Measurements from ENCODE around the gene XRCC5.

Gene XRCC5

GRCh38 chr2:216160786-216161185, 51.6 kb downstream of the XRCC5 start:
- no peak for DNase-seq

- DNase-seq, result no peak
Observed at GRCh38 chr2:216161967-216162366, 52.8 kb downstream of the XRCC5 start.

GRCh38 chr2:216163518-216163917, 54.4 kb downstream of the XRCC5 start:
- DNase-seq, result no peak

GRCh38 chr2:216164087-216164486, 54.9 kb downstream of the XRCC5 start:
- DNase-seq, result no peak

GRCh38 chr2:216164576-216164975, 55.4 kb downstream of the XRCC5 start:
- DNase-seq, result no peak

GRCh38 chr2:216165711-216166110, 56.6 kb downstream of the XRCC5 start:
- no peak for DNase-seq

- no peak for DNase-seq
Observed at GRCh38 chr2:216169087-216169486, 59.9 kb downstream of the XRCC5 start.

GRCh38 chr2:216170076-216170763, 61.1 kb downstream of the XRCC5 start:
- no peak for DNase-seq

GRCh38 chr2:216171011-216171410, 61.9 kb downstream of the XRCC5 start:
- DNase-seq, result no peak

- no peak for DNase-seq
Observed at GRCh38 chr2:216172493-216172892, 63.3 kb downstream of the XRCC5 start.

GRCh38 chr2:216179015-216179414, 69.9 kb downstream of the XRCC5 start:
- DNase-seq, result no peak

GRCh38 chr2:216181351-216181750, 72.2 kb downstream of the XRCC5 start:
- DNase-seq, result no peak

GRCh38 chr2:216181953-216182461, 72.9 kb downstream of the XRCC5 start:
- DNase-seq, result no peak

- DNase-seq, result no peak
Observed at GRCh38 chr2:216183462-216183861, 74.3 kb downstream of the XRCC5 start.

GRCh38 chr2:216188559-216188850, 79.4 kb downstream of the XRCC5 start:
- DNase-seq, result no peak

- no peak for DNase-seq
Observed at GRCh38 chr2:216188956-216189355, 79.8 kb downstream of the XRCC5 start.

GRCh38 chr2:216189410-216189809, 80.3 kb downstream of the XRCC5 start:
- DNase-seq, result no peak

GRCh38 chr2:216192181-216192580, 83.0 kb downstream of the XRCC5 start:
- no peak for DNase-seq

- no peak for DNase-seq
Observed at GRCh38 chr2:216192931-216193330, 83.8 kb downstream of the XRCC5 start.

GRCh38 chr2:216194013-216194412, 84.9 kb downstream of the XRCC5 start:
- DNase-seq, result no peak

- no peak for DNase-seq
Observed at GRCh38 chr2:216194561-216194960, 85.4 kb downstream of the XRCC5 start.

- no peak for DNase-seq
Observed at GRCh38 chr2:216195565-216196029, 86.4 kb downstream of the XRCC5 start.

- no peak for DNase-seq
Observed at GRCh38 chr2:216201692-216202306, 92.7 kb downstream of the XRCC5 start.

- no peak for DNase-seq
Observed at GRCh38 chr2:216202626-216203250, 93.6 kb downstream of the XRCC5 start.
